GM12875 (cell line): Measurements from ENCODE around the gene SEMA4B.
"Not testable (repeated sequence)": the region's sequence is repeated elsewhere in the genome, so short reads cannot be mapped to it uniquely, and the experiment has no call there.

ENCODE experiments used
- H3K4me3 ChIP-seq: one replicate; pipeline ENCODE4 v1.5.1; 2011; ENCODE audit warnings: low read depth, low read length, control low read depth
- CTCF ChIP-seq: IDR thresholded peaks from 2 replicates; pipeline ENCODE4 v1.5.1; 2011; ENCODE audit warnings: low read depth, mild to moderate bottlenecking, control low read depth, inconsistent platforms, low read length, moderate library complexity, borderline replicate concordance; ENCODE audit not compliant: insufficient read depth

SEMA4B gene

DNA sequence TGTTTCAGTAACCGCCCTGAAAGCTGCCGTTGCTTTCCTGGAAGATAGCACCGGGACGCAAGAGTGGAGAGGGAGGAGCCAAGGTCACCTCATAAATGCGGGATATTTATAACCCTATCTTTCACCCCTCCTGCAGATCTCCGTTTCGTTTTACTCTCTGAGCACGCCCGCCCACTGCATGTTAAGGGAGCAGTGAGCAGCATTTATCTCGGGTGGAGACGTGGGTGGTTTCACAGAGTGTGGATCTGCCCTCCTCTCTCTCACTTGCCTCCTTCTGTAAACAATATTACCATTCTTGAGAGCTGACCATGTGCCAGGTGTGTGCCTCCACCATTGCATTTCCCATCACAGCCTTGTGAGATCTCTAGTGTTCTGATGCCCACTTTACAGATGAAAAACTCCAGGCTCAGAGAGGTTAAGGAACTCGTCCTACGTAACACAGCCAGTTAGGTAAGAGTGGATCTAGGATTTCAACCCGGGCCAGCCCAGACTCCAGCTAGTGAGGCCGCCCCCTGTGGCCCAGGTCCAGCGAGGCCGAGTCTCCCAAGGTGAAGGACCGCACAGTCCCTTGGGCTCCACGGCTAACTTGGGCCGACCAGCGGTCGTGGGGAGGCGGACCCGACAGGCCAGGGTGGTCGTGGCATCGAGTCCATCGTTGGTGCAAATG is 16.9 kb upstream of the SEMA4B start:
- H3K4me3 ChIP-seq, result peak overlapping the region; percentile 89
- no peak for TF ChIP-seq CTCF

- TF ChIP-seq CTCF, result no peak
Measured at GRCh38 chr15:90184786-90185704, 16.1 kb upstream of the SEMA4B start.

GRCh38 chr15:90187257-90187868 is 13.8 kb upstream of the SEMA4B start:
- no peak overlapping the region for H3K4me3 ChIP-seq
- TF ChIP-seq CTCF, result no peak

More at GRCh38 chr15:90184786-90185704, 16.1 kb upstream of the SEMA4B start:
- H3K4me3 ChIP-seq, result peak overlapping the region; percentile 89

GRCh38 chr15:90188065-90188464 is 13.1 kb upstream of the SEMA4B start:
- not testable (repeated sequence) for H3K4me3 ChIP-seq

DNA sequence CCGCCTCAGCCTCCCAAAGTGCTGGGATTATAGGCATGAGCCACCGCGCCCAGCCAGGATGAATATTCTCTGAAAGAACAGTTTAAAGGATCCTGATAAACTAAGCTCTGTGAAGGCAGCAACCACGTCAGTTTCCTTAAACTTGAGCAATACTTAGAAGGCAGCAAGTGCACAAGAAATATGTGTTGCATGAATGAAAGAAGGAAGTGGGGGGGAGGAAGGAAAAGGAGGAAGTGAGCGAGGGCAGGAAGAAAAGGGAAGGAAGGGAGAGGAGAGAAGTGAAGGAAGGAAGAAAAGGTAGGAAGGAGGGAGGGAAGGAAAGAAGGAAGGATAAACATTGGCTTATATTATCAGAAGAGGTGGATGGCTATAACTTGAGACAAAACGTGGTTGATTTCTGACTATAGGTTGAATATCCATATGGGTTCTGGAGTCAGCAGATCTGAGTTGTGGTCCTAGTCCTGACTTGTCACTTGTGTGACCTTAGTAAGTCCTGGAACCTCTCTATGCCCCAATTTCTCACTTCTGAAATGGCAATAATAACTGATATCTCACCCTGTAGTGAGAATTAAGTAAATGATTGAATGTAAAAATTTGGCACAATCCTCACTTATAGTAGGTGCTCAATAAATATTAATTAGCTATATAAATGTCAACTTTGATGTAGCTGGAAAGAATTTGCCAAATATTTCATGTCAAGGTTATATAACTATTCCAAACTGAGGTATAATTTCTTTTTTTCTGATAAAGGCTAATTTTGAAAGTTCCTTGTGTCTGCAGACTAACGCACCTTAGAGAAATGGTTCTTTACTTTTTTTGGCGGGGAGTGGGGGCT is 12.0 kb upstream of the SEMA4B start:
- TF ChIP-seq CTCF, result no peak

DNA sequence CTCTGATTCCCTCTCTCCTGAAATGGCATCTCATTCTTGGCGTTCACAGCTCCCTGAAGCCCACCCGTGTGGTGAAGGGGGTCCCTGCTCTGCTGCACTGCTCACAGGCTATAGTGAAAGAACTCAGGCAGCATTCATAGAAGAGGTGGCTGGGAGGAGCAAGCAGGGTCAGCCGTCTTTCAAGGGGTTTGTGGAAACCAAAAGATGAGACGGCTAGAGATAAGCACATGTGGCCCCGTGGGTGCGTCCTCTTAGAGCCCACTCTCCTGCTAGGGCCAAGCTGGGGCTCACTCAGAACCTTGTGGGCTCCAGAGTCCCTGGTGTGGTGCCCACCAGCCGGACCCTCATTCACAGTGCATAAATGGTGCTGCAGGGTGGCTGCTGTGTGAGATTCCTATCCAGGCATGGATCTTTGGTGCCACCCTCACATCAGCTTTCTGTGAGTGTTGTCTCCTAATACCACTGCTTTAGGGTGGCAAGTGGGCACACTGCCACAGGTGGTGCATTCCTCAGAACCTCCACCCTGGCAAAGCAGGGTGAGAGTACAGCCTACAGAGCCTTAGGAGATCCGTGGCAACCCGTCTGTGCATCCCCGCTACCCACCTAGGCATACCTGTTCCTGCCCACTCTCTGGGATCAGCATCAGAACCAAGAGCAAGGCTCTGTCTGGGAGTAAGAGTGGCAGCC is 11.2 kb upstream of the SEMA4B start:
- no peak for TF ChIP-seq CTCF

More for the DNA sequence above, 12.0 kb upstream of the SEMA4B start:
- H3K4me3 ChIP-seq, result no peak overlapping the region

More for the DNA sequence above, 11.2 kb upstream of the SEMA4B start:
- no peak overlapping the region for H3K4me3 ChIP-seq
